Prostate gland (tissue), 2 donors: ENCODE results near the gene RNF224.

Experiments
- POLR2A ChIP-seq: fragments of 450-650 bp; IDR thresholded peaks from one replicate; pipeline ENCODE4 v1.6.1; 2016; ENCODE audit warnings: antibody characterized with exemption, mild to moderate bottlenecking
- POLR2AphosphoS5 ChIP-seq: sonication (generic); formaldehyde crosslinking; IDR thresholded peaks from one replicate; pipeline ENCODE4 v1.6.1; 2017; ENCODE audit warnings: antibody characterized with exemption
- TF ChIP-seq, protein P1 (sequence below), 4 experiments: fragments of 200-600 bp in 2 of 4; fragments of 450-650 bp in 2 of 4; sonication (generic) in 2 of 4; IDR thresholded peaks; 1 replicate in 3 of 4; 2 replicates in 1 of 4; pipeline ENCODE4 v1.5.1; 2016 to 2019; ENCODE audit warnings: antibody characterized with exemption in 4 of 4, mild to moderate bottlenecking in 2 of 4, moderate library complexity in 2 of 4

DNA sequence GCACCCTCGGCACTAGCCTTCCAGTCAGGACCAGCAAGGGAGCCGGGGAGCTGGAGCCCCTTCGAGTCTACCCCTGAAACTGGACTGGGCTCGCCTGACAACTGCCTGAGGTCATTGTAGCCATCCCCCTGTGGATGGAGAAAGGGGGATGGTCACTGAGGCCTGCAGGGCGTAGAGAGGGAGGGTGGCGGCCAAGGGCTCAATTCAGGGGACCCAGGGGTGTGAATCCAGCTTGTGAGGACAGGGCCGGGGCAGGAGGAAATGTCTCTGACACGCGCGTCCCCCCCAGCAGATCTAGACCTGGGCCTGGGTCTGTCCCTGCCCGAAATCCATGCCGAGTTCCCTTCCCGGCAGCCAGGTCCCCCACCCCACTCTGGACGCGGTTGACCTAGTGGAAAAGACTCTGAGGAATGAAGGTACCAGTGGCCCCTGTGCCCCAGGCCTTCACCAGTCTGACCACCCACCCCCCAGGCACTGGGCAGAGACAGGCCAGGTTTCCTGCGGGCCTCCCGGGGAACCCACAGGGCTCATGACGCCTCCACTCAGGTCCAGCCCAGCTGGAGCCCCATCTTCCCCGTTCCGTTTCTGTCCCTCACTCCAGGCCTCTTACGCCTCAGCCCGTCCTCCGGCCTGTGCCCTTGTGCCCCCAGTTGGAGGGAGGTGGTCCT, 4.2 kb downstream of the RNF224 start:
- TF ChIP-seq, protein P1, sequence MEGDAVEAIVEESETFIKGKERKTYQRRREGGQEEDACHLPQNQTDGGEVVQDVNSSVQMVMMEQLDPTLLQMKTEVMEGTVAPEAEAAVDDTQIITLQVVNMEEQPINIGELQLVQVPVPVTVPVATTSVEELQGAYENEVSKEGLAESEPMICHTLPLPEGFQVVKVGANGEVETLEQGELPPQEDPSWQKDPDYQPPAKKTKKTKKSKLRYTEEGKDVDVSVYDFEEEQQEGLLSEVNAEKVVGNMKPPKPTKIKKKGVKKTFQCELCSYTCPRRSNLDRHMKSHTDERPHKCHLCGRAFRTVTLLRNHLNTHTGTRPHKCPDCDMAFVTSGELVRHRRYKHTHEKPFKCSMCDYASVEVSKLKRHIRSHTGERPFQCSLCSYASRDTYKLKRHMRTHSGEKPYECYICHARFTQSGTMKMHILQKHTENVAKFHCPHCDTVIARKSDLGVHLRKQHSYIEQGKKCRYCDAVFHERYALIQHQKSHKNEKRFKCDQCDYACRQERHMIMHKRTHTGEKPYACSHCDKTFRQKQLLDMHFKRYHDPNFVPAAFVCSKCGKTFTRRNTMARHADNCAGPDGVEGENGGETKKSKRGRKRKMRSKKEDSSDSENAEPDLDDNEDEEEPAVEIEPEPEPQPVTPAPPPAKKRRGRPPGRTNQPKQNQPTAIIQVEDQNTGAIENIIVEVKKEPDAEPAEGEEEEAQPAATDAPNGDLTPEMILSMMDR (IDR thresholded peaks at IDR 0.05), result no peak
- TF ChIP-seq POLR2A, result no peak
- no peak for TF ChIP-seq POLR2AphosphoS5
